Astrocyte (in vitro differentiated cells and primary cell): Measurements from ENCODE around the gene IGSF6. TPM values are rescaled to one million over a fixed set of nuclear protein-coding genes. Genes with fewer than 3 reads are reported as not detected.

Experiments used
- DNase-seq: peaks from one replicate; pipeline ENCODE4 v3.0.0-alpha.2; 2010; ENCODE audit warnings: low read depth
- FAIRE-seq: peaks from 2 replicates; lab custom pipeline; 2011; peaks lifted over from hg19 to GRCh38; lab: Jason Lieb, UNC
- H2AFZ ChIP-seq: 2 replicates; pipeline ENCODE4 v1.6.0; 2012; ENCODE audit warnings: low read depth, low read length, inconsistent platforms
- H3K27ac ChIP-seq: 2 replicates; pipeline ENCODE4 v1.5.1; 2011; ENCODE audit warnings: low read depth, low read length, inconsistent platforms
- H3K27me3 ChIP-seq: 2 replicates; pipeline ENCODE4 v1.6.0; 2011; ENCODE audit warnings: low read length, inconsistent platforms; ENCODE audit not compliant: insufficient read depth
- H3K36me3 ChIP-seq: 2 replicates; pipeline ENCODE4 v1.5.1; 2011; ENCODE audit warnings: low read length, inconsistent platforms; ENCODE audit not compliant: insufficient read depth
- H3K4me1 ChIP-seq: 2 replicates; pipeline ENCODE4 v1.5.1; 2011; ENCODE audit warnings: low read length, inconsistent platforms; ENCODE audit not compliant: insufficient read depth
- H3K4me2 ChIP-seq: 2 replicates; pipeline ENCODE4 v1.6.0; 2012; ENCODE audit warnings: low read length, inconsistent platforms
- H3K4me3 ChIP-seq: 2 replicates; pipeline ENCODE4 v1.5.1; 2011; ENCODE audit warnings: low read depth, mild to moderate bottlenecking, low read length, inconsistent platforms; ENCODE audit not compliant: insufficient read depth
- H3K79me2 ChIP-seq: 2 replicates; pipeline ENCODE4 v1.6.0; 2012; ENCODE audit warnings: mild to moderate bottlenecking, low read length, inconsistent platforms; ENCODE audit not compliant: insufficient read depth
- H3K9ac ChIP-seq: 2 replicates; pipeline ENCODE4 v1.6.0; 2012; ENCODE audit warnings: mild to moderate bottlenecking, low read length, inconsistent platforms
- H3K9me3 ChIP-seq: 2 replicates; pipeline ENCODE4 v1.5.1; 2012; ENCODE audit warnings: low read depth, mild to moderate bottlenecking, low read length, inconsistent platforms; ENCODE audit not compliant: insufficient read depth
- H4K20me1 ChIP-seq: 2 replicates; pipeline ENCODE4 v1.6.0; 2012; ENCODE audit warnings: low read length, inconsistent platforms; ENCODE audit not compliant: insufficient read depth
- H3K27ac Mint-ChIP-seq: one replicate; pipeline ENCODE4 v1.8.0; 2021; ENCODE audit warnings: mild to moderate bottlenecking, mixed read lengths; ENCODE audit not compliant: unreplicated experiment
- H3K27me3 Mint-ChIP-seq: one replicate; pipeline ENCODE4 v1.8.0; 2021; ENCODE audit warnings: low read depth, mixed read lengths; ENCODE audit not compliant: unreplicated experiment
- H3K36me3 Mint-ChIP-seq: one replicate; pipeline ENCODE4 v1.8.0; 2021; ENCODE audit warnings: low read depth, mixed read lengths; ENCODE audit not compliant: unreplicated experiment
- H3K4me1 Mint-ChIP-seq: one replicate; pipeline ENCODE4 v1.8.0; 2021; ENCODE audit warnings: low read depth, mixed read lengths; ENCODE audit not compliant: unreplicated experiment
- H3K4me3 Mint-ChIP-seq: one replicate; pipeline ENCODE4 v1.8.0; 2021; ENCODE audit warnings: mild to moderate bottlenecking, moderate library complexity, mixed read lengths; ENCODE audit not compliant: unreplicated experiment
- H3K9me3 Mint-ChIP-seq: one replicate; pipeline ENCODE4 v1.8.0; 2021; ENCODE audit warnings: mild to moderate bottlenecking, mixed read lengths; ENCODE audit not compliant: unreplicated experiment
- EZH2 ChIP-seq: IDR thresholded peaks from 2 replicates; pipeline ENCODE4 v1.6.1; 2012; ENCODE audit warnings: mild to moderate bottlenecking, low read length, inconsistent platforms; ENCODE audit not compliant: insufficient read depth
- total RNA-seq: library from RNA; stranded (reverse); gene quantifications from 2 replicates; pipeline ENCODE4 v1.2.1, GENCODE V29; 2021
- TF ChIP-seq, protein P1 (sequence below): IDR thresholded peaks from 2 replicates; pipeline ENCODE4 v1.5.1; 2011; ENCODE audit warnings: low read depth, mild to moderate bottlenecking, inconsistent platforms, low read length, moderate library complexity; ENCODE audit not compliant: insufficient read depth

The IGSF6 gene
- total RNA-seq, 1 donor from 2014 or later: not detected

DNA sequence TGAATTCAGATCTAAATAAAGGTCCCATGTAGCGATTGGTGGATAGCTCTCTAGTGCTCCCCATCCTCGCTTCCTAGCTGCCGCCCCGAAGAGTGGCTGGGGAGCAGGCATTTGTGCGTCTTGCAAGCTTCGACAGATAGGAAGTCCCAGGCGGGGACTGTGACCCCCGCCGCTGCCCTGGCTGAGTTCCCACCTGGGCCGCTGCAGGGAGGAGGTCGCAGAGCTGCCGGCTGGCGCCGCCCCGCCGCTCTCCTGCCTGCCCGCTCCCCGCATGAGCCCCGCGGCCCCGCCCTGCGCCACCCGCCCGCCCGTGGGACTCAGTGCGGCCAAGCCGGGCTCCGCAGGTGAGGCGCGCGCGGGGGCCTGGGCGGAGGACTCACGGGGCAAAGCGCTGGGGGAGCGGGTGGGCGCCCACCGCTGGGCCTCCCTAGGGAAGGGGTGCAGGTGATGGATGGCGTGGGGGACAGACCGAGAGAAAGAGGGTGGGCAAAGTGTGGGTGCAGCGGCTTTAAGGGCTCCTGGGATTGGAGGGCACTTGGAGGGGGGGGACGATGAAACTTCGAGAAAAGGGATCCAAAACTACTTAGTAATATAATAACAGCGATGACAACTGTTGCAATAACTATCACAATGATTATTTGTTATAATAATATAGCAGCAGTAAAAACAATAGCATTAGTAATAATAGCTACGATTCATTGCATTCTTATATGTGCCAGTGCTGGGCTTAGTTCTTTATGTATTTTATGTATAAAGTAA, 11.7 kb upstream of the IGSF6 start, which contains the start of gene OTOA:
Gene OTOA, plus strand, starts transcription at position 80 of the 759 bp plus-strand sequence. CDS start 14,547 bp downstream, outside the sequence.
- H3K27ac ChIP-seq: no peak within 1 kb of the TSS
- no peaks in the 10 kb centered on the region for H4K20me1 ChIP-seq
- TF ChIP-seq, protein P1, sequence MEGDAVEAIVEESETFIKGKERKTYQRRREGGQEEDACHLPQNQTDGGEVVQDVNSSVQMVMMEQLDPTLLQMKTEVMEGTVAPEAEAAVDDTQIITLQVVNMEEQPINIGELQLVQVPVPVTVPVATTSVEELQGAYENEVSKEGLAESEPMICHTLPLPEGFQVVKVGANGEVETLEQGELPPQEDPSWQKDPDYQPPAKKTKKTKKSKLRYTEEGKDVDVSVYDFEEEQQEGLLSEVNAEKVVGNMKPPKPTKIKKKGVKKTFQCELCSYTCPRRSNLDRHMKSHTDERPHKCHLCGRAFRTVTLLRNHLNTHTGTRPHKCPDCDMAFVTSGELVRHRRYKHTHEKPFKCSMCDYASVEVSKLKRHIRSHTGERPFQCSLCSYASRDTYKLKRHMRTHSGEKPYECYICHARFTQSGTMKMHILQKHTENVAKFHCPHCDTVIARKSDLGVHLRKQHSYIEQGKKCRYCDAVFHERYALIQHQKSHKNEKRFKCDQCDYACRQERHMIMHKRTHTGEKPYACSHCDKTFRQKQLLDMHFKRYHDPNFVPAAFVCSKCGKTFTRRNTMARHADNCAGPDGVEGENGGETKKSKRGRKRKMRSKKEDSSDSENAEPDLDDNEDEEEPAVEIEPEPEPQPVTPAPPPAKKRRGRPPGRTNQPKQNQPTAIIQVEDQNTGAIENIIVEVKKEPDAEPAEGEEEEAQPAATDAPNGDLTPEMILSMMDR: no peak
- TF ChIP-seq EZH2: peak; percentile 65
- Mint-ChIP-seq H3K27ac (peak within 1 kb of the TSS; percentile 41), H3K4me1 (peaks cover 3% of the 10 kb centered on the region), H3K4me3 (no peak within 1 kb of the TSS), H3K9me3 (no peaks in the 10 kb centered on the region), H3K36me3 (no peaks in the 10 kb centered on the region), H3K27me3 (peaks cover 2% of the 10 kb centered on the region)
- H3K27me3 ChIP-seq: peaks cover 6% of the 10 kb centered on the region
- H3K4me3 ChIP-seq: no peak within 1 kb of the TSS
- FAIRE-seq (no peak), DNase-seq (no peak)
- H3K36me3 ChIP-seq: no peaks in the 10 kb centered on the region
- H2AFZ ChIP-seq: no peak within 1 kb of the TSS
- no peaks in the 10 kb centered on the region for H3K9me3 ChIP-seq
- H3K79me2 ChIP-seq: no peaks in the 10 kb centered on the region
- H3K4me2 ChIP-seq: peak within 1 kb of the TSS; percentile 67
- H3K4me1 ChIP-seq: no peaks in the 10 kb centered on the region
- no peak within 1 kb of the TSS for H3K9ac ChIP-seq

DNA sequence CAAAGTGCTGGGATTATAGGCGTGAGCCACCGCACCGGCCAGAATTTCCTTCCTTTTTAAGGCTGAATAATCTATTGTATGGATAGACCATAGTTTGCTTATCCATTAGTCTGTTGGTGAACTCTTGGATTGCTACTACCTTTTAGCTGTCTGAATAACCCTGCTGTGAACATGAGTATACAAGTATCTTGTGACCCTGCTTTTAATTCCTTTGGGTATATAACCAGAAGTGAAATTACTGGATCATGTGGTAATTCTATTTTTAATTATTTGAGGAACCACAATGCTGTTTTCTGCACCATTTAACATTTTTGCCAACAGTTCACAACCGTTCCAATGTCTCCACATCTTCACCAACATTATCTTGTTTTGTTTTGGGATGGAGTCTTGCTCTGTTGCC, 6.7 kb upstream of the IGSF6 start:
- peaks cover 5% of the 10 kb centered on the region for H3K4me1 Mint-ChIP-seq
- H3K27ac Mint-ChIP-seq: no peak overlapping the region
- no peak for FAIRE-seq

More for the DNA sequence above, 6.7 kb upstream of the IGSF6 start:
- Histone ChIP-seq H3K27ac (no peak overlapping the region), H3K79me2 (no peaks in the 10 kb centered on the region), H3K9me3 (no peaks in the 10 kb centered on the region), H3K4me1 (no peaks in the 10 kb centered on the region), H3K9ac (no peak overlapping the region), H3K36me3 (peaks cover 8% of the 10 kb centered on the region), H2AFZ (no peak overlapping the region), H4K20me1 (peaks cover 13% of the 10 kb centered on the region), H3K27me3 (no peaks in the 10 kb centered on the region), H3K4me3 (no peak overlapping the region), H3K4me2 (no peak overlapping the region)
- Mint-ChIP-seq H3K4me3 (no peak overlapping the region), H3K36me3 (no peaks in the 10 kb centered on the region), H3K27me3 (peaks cover 2% of the 10 kb centered on the region), H3K9me3 (no peaks in the 10 kb centered on the region)
- no peak for DNase-seq
- TF ChIP-seq, protein P1: no peak
- no peak for TF ChIP-seq EZH2
